Ishikawa (cell line): ENCODE data around the gene CDADC1.

Experiments used
- CEBPB ChIP-seq: IDR thresholded peaks from 2 replicates; pipeline ENCODE4 v1.6.1; 2012
- CREB1 ChIP-seq: IDR thresholded peaks from 2 replicates; pipeline ENCODE4 v1.6.1; 2012; ENCODE audit warnings: low read depth
- EGR1 ChIP-seq: IDR thresholded peaks from 2 replicates; pipeline ENCODE4 v1.6.1; 2012
- EP300 ChIP-seq: IDR thresholded peaks from 2 replicates; pipeline ENCODE4 v1.6.1; 2012; ENCODE audit warnings: borderline replicate concordance
- FOXM1 ChIP-seq: IDR thresholded peaks from 2 replicates; pipeline ENCODE4 v1.6.1; 2012; ENCODE audit warnings: low read depth, borderline replicate concordance
- NFIC ChIP-seq: IDR thresholded peaks from 2 replicates; pipeline ENCODE4 v1.6.1; 2012
- RAD21 ChIP-seq: IDR thresholded peaks from 2 replicates; pipeline ENCODE4 v1.6.1; 2012; ENCODE audit warnings: low read depth
- REST ChIP-seq: IDR thresholded peaks from 2 replicates; pipeline ENCODE4 v1.6.1; 2012; ENCODE audit warnings: low read depth, mild to moderate bottlenecking
- TAF1 ChIP-seq: IDR thresholded peaks from 2 replicates; pipeline ENCODE4 v1.6.1; 2012; ENCODE audit warnings: low read depth, mild to moderate bottlenecking
- TCF12 ChIP-seq: IDR thresholded peaks from 2 replicates; pipeline ENCODE4 v1.6.1; 2012; ENCODE audit warnings: low read depth
- TEAD4 ChIP-seq: IDR thresholded peaks from 2 replicates; pipeline ENCODE4 v1.6.1; 2012
- USF1 ChIP-seq: IDR thresholded peaks from 2 replicates; pipeline ENCODE4 v1.6.1; 2012
- YY1 ChIP-seq: IDR thresholded peaks from 2 replicates; pipeline ENCODE4 v1.6.1; 2012; ENCODE audit warnings: low read depth
- ZBTB7A ChIP-seq: IDR thresholded peaks from 2 replicates; pipeline ENCODE4 v1.6.1; 2012; ENCODE audit warnings: low read depth
- TF ChIP-seq, protein P1 (sequence below): IDR thresholded peaks from 2 replicates; pipeline ENCODE4 v1.6.1; 2012

The CDADC1 gene

GRCh38 chr13:49305792-49306425 is 58.2 kb downstream of the CDADC1 start:
- TF ChIP-seq FOXM1 (no peak), TEAD4 (no peak), TCF12 (no peak), ZBTB7A (no peak), NFIC (no peak), USF1 (no peak), EP300 (no peak), RAD21 (no peak), EGR1 (no peak), CREB1 (no peak), TAF1 (no peak), YY1 (no peak), CEBPB (no peak), REST (no peak)
- TF ChIP-seq, protein P1, sequence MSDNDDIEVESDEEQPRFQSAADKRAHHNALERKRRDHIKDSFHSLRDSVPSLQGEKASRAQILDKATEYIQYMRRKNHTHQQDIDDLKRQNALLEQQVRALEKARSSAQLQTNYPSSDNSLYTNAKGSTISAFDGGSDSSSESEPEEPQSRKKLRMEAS, result no peak

DNA sequence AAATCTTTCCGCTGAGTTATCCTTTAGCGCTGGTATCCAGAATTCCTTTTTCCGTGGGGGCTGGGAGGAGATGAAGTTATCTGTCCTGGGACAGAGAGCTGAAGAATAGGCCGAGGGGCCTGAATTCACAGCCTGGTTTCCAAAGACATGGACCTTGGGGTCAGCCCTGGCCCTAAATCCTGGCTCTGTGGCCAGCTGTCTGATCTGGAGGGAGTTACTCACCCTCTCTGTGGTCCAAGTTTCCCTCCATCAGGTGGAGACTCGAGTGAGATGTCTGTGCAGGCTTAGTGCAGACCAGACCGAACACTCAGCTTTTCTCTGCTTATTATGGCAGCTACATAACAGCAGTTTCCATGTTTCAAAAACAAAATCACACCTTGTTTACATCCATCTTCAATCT is 59.6 kb downstream of the CDADC1 start:
- TF ChIP-seq CEBPB (no peak), CREB1 (no peak), ZBTB7A (no peak), TAF1 (no peak), USF1 (no peak), NFIC (no peak), EGR1 (no peak)
- TF ChIP-seq, protein P1, result no peak

DNA sequence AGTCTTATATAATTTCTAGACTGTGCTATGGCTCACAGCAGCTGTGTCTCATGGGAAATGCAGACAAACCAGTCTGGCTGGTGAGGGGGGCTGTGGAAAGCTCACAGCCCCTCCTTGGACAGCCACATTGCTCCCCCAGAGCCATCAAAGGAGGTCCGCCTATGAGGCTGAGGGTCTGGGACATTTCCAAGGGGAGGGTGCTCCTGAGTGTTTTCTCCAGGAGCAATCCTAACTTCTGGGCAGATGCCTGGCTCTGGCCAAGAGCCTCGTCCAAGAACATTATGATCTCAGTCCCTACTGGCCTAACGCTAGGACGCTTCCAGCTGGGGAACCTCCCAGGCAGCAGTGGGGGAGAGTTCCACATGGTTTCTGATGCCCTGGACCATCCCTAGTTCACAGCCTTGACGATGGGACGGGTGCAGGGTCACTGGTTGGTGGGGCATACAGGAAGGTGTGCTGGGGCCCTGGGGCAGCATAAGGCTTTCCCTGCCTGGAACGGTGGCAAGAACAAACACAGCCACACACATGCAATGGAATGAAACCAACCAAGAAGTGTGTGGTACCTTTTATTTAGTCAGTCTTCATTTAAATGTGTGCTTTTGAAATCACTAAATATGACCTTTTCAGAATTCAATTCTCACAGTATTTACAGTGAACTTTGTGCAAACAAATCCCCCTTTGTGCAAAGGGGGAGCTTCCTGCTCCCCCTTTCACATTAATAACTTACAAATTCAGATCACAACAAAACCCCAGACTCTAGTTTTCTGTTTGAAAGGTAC is 60.6 kb downstream of the CDADC1 start:
- TF ChIP-seq TEAD4 (no peak), USF1 (no peak)

GRCh38 chr13:49308921-49309408 is 61.2 kb downstream of the CDADC1 start:
- TF ChIP-seq TEAD4, result no peak
- TF ChIP-seq TAF1, result no peak
- no peak for TF ChIP-seq RAD21
- no peak for TF ChIP-seq NFIC
- TF ChIP-seq, protein P1, result no peak
- no peak for TF ChIP-seq REST
- no peak for TF ChIP-seq CEBPB
- TF ChIP-seq EGR1, result no peak
- TF ChIP-seq ZBTB7A, result no peak
- TF ChIP-seq TCF12, result no peak
- no peak for TF ChIP-seq FOXM1
- no peak for TF ChIP-seq USF1
- no peak for TF ChIP-seq EP300

- no peak for TF ChIP-seq TEAD4
- no peak for TF ChIP-seq CREB1
Measured at GRCh38 chr13:49310251-49310650, 62.5 kb downstream of the CDADC1 start.
